KG1 (cell line): Measurements from ENCODE around the gene LRRC2.
A peak's percentile ranks its signal among the peaks of the same experiment; 100 is the strongest.
"Not testable (repeated sequence)": the region's sequence is repeated elsewhere in the genome, so short reads cannot be mapped to it uniquely, and the experiment has no call there.

Source experiments
- DNase-seq: peaks from one replicate; lab custom pipeline; 2025; lab: John Stamatoyannopoulos, UW

Gene LRRC2

DNA sequence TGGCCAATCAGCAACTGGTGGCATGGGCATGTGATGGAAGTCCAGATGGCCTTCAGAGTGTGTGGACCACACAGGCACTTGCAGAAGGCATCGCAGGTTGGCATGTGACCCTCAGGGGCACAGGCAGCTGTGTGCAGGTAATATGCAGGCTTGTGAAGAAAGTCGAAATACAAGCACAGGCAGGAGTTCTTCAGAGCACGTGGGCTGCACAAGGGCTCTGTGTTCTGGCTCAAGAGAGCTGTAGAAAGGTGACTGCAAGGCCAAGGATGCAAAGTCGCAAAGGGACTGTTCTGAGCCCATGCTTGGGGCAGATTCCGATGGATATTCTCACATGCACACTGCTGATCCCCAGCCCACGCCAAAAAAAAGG lies 8.3 kb downstream of the LRRC2 start:
- DNase-seq: no peak

DNA sequence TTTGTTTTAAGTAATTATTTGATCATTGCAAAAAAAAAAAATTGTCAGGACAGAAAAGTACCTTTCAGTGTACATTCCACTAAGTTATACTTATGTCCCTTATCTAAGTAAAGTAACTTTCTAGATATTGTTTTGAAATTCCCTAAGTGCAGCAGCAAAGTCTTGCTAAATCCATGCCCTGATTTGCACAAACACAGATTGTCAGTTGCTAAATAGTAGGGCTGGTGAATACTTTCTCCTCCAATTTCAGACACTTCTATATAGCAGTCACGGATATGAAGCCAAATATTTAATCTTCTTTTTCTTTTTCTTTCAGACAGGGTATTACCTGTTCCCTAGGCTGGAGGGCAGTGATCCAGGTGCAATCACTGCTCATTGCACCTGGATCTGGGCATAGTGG lies 12.9 kb downstream of the LRRC2 start:
- no peak for DNase-seq

- DNase-seq: no peak
These were observed 13.6 kb downstream of the LRRC2 start for GRCh38 chr3:46552538-46552937.

DNA sequence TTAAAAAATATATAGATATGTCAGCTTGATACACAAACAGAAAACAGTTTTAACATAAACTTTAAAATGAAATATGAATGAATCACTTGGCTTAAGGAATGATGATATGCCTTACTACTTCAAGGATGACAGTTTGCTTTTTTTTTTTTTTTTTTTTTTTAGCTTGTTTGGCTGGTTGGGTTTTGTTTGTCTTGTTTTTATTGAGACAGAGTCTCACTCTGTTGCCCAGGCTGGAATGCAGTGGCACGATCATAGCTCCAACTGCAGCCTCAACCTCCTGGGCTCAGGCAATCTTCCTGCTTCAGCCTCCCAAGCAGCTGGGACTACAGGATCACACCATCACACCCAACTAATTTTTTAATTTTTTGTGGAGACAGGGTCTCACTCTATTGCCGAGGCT lies 14.5 kb downstream of the LRRC2 start:
- DNase-seq: no peak

- no peak for DNase-seq
These were observed 16.1 kb downstream of the LRRC2 start for GRCh38 chr3:46549989-46550388.

- no peak for DNase-seq
These were observed 16.6 kb downstream of the LRRC2 start for GRCh38 chr3:46549408-46549904.

- not testable (repeated sequence) for DNase-seq
These were observed 17.5 kb downstream of the LRRC2 start for GRCh38 chr3:46548611-46549010.

DNA sequence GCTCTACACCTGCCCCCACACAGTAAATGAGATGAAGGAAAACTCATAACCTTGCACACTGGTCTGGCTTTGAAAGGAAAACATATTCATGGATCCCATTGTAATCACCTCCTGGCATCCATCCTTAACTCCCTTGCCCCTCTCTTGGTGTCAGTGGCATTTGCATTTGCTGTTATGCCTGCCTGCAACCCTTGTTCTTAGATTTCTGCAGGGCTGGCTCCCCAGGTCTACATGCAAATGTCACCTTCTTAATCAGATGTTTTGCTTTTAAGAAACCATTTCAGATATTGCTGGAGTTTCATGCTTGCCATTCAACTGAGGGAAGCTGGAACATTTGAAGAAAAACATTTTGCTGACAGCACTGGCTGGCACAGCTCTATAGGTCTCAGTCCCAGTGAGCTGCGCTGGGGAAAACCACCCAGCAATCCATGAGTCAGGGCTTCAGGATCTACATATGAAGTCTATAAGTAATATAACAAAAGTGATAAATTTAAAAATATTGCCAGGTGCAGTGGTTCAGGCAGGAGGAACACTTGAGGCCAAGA lies 19.1 kb downstream of the LRRC2 start:
- DNase-seq: no peak

- no peak for DNase-seq
These were observed 20.1 kb downstream of the LRRC2 start for GRCh38 chr3:46545818-46546630.

DNA sequence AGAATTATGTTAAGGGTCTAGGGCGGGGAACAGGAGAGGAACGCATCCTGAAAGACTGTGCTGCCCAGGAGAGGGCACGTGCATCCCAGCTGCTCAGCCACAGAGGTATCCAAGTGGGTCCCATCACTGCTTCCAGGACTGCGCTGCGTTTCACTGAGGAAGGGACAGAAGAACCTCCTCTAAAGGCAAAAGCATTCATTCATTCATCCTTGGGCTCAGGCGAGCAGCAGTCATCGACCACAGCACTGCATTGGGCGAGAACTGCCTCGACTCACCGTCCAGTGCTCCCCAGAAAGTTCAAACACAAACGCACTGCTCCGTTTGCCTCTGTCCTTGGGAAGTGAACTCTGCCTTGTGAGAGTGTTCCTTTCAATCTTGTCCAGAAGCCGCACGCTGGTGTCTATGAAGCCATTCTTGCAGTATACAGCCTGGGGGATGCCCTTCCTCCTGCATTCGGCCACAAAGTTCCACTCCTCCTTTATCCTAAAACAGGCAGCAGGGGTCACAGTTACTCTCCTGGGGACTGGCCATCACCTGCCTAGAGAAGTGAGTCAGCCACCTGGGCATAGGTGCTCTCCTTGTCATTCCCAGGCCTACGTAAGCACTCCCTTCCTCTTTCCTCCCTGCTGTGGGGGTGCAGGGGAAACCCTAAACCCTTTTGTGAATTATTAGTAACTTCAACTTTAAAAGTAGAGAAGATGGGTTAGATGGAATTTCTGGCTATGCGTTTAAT lies 21.2 kb downstream of the LRRC2 start:
- no peak for DNase-seq

GRCh38 chr3:46542801-46543201 lies 23.3 kb downstream of the LRRC2 start:
- no peak for DNase-seq

DNA sequence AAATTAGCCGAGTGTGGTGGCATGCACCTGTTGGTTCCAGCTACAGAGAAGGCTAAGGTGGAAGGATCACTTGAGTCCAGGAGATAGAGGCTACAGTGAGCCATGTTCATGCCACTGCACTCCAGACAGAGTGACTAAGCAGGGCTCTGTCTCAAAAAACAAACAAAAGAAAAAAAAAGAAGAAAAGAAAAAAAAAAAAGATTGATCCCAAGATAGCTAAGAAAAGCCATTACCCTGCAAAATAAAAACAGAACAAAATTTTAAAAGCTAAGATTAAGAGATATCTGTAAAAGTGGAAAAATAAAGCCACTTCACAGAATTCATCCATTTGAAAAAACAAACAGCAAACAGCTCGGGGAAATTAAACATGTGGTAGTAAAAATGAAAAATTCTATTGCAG lies 23.8 kb downstream of the LRRC2 start:
- DNase-seq: no peak

DNA sequence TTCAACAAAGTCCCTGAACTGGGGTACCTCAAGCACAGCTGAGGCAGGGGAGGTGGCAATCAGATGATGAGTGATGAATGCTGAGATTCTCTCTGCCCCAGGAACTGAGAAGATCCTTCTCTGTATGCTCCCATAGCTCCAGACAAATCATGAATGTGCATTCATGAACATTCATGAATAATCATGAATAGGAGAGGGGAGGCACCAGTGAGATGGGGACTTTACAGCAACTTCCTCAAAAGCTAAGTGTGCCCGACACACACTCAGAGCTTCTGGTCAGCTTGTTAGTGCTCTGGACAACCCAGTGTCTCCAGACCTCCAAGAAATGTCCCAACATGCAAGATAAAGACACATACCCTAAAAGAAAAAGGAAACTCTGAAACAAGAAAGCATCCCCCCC lies 24.3 kb downstream of the LRRC2 start:
- no peak for DNase-seq

GRCh38 chr3:46540550-46540949 lies 25.6 kb downstream of the LRRC2 start:
- no peak for DNase-seq

DNA sequence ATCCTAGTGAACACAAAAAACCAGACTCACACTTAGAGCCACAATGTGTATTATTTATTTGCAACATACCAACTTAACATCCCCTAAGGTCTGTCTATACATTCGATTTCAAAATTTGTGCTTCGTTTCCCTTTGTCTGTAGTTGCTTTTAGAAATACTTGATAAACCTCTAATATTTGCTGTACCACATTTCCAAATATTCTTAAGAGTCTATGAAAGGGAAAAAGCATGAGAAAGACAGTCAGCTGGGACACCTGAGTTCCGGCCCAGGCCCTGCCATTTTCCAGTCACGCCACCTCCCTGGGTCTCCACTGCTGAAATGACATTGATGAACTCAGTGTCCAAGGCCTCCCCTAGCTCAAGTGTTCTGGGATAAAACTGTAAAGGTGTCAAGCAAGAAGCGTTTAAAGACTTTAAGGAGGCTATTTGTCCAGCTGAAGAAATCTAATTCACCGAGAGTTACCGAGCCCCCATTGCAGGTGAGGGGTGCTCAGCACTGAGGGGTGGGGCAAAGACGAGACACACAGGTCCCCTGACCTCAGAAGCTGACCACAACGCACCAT lies 26.6 kb downstream of the LRRC2 start:
- DNase-seq: no peak

- peak; percentile 84 for DNase-seq
These were observed 27.2 kb downstream of the LRRC2 start for GRCh38 chr3:46538803-46539442.

- DNase-seq: not testable (repeated sequence)
These were observed 27.7 kb downstream of the LRRC2 start for GRCh38 chr3:46538425-46538802.

GRCh38 chr3:46537779-46538178 lies 28.3 kb downstream of the LRRC2 start:
- no peak for DNase-seq

DNA sequence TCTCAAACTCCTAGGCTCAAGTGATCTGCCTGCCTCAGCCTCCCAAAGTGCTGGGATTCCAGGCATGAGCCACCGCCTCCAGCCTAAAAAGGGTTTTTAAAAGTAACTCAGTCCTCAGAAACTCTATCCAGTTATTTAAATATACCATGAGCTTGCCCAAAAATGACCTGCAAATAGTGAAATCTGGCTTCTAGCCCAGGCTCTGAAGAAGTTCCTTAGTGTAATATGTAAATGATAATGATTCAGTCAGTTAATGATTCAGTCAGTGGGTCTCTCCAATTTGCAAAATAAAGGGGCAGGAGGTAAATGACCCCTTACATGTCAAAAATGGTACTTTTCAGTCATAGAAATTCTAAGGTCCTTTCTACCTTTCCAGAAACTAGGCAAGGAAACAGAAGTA lies 28.8 kb downstream of the LRRC2 start:
- no peak for DNase-seq

DNA sequence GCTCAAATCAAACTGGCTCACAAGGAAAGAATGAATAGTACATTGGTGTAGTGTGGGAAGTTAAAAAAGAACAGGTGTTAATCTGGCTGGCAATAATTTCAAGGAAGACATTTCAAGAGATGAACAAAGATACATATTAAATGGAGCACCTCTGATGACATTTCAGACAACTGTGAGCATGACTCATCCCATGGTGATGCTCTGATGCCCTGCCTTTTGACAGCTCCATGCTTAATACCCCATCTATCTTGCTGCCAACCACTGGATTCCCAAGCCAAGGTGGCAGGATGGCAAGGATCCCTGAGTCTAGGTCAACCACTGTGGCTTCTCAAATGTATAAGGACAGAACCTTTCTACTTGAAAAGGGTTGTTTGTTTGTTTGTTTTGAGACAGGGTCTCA lies 29.3 kb downstream of the LRRC2 start:
- no peak for DNase-seq

GRCh38 chr3:46535746-46536145 lies 30.4 kb downstream of the LRRC2 start:
- no peak for DNase-seq

DNA sequence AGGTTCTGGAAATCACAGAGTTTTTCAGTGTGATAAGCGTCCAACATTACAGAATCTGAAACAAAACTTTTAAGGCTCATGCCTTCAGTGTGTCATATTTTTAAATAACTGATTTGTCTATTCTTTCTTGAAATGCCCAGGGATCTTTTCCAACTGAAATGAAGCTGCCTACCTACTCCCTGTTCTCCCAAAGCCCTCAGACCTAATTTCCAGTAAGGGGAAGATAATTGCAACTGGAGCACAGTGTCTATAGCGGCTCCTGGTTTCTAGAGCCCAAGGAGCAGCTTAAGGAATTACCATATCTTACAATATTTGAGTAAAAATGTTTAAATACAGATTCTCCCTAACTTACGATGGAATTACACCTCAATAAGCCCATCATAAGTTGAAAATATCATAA lies 33.0 kb downstream of the LRRC2 start:
- DNase-seq: no peak
